GM18867 (cell line): ENCODE data around the gene TCERG1L.
"Not testable (repeated sequence)": the region's sequence is repeated elsewhere in the genome, so short reads cannot be mapped to it uniquely, and the experiment has no call there.

Experiments used
- ATAC-seq: cut with Tn5 transposase; IDR thresholded peaks from one replicate; pipeline ENCODE4 v1.9.1; 2021; ENCODE audit warnings: mild to moderate bottlenecking, moderate library complexity; ENCODE audit not compliant: unreplicated experiment

Gene TCERG1L

DNA sequence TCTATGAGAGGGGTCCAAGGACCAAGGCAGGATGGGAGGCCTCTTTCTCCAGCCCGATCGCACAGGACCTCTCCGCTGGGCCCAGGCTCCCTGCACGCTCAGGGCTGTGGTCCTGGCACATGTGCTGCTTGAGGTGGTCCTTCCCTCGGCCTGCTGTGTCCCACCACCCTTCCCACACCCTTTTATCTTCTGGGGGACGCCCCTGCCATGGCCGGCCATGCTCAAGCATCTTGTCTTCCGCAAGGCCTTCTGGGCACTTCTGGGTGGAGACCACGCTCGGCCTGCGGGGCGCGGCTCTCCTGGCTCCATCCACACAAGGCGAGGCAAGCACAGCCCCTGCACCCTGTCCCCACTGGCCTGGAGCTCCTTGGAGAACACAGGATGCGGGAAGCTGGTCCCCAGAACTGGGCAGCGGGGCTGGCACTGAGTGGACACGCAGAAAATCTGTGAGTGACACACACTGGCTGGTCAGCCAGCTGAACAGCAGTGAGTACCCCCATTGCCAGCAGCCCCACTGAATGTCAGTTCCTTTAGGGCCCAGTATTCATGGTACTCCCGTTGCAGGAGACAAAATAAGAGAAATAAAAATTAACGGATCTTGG is 115.9 kb downstream of the TCERG1L start:
- ATAC-seq = no peak

DNA sequence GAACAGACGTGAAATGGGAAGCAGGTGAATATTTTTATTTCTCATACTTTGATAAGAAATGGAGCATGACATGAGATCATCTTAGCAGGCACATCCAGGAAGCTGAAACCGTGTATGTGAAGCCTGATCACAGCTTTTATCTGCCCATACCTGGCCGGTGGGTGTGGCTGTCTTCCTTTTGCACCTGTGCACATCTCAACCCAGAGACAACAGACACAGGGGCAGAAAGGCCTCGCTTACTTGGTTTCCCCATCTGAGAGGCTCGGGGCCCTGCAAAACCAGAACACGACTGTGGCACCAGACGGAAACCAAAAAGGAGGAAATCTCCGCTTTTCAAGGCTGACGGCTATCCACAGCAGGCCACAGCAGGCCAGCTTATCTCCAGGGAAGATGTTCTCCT is 116.4 kb downstream of the TCERG1L start:
- ATAC-seq = no peak

DNA sequence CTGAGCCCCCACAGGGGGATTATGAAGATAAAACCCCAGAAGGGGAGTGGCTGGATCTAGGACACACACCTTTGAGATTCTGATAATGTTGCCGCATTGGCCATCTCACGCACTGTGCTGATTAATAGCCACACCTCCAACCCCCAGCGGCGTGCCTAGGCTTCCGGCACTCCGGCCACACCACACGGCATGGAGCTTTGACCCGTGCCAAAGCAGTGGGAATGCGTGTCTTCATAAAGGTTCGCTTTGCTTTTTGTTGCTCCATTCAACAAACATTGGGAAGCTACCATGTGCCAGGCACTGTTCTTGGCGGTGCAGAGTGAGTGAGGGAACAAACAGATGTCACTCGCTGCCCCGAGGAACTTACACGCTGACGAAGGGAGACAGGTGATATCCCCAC is 117.6 kb downstream of the TCERG1L start:
- no peak for ATAC-seq

DNA sequence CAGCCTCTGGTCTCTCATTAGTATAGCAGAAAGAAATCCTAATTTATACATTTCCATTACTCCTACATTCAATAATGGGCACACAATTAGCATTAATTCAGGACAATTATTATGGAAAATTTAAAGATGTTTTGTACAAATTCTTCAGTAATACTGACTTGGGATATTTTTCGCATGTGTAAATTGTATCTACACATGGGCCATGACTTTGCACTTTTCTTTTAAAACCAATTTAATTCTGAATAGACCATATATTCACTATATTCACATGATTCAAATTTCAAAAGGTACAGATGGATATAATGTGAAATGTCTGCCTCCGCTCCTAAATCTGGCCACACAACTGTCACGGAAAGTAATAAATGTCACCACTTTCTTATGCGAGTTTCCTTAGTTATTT is 123.0 kb downstream of the TCERG1L start:
- no peak for ATAC-seq

DNA sequence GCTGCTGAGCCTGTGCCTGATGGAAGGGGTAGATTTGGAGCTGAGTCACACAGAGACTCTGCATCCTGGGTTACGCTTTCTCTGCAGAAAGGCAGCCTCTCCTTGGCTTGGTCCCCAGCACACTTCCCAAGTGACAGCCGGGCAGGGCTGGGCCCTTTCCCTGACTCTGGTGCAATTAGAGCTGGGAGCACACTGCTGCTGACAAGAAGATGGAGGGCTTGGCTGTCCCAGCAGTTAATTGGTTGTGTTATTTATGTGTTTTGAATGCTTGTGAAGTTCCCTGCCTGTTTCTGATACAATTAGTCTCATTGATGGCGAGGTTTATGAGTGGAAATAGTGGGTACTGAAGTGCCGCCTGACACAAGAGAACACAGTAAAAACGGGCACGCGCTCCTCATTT is 123.6 kb downstream of the TCERG1L start:
- no peak for ATAC-seq

DNA sequence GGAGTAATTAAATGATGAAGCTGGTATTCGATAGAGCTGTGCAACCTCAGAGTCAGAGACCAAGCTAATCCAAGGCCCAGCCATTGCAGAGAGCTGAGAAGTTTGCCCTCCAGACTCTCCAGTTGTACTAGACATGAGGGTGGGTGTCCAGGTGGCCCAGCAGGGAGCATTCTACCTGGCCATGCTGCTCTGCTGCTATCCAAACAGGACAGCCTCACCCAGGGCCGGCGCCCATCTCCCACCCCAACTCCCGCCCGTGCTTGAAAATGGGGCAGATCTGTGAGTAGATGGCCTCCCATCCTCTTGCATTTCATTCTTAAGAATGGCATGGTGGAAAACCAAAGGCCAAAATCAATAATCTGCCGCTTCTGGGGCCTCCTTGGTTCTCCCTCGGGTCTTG is 124.2 kb downstream of the TCERG1L start:
- ATAC-seq = no peak

DNA sequence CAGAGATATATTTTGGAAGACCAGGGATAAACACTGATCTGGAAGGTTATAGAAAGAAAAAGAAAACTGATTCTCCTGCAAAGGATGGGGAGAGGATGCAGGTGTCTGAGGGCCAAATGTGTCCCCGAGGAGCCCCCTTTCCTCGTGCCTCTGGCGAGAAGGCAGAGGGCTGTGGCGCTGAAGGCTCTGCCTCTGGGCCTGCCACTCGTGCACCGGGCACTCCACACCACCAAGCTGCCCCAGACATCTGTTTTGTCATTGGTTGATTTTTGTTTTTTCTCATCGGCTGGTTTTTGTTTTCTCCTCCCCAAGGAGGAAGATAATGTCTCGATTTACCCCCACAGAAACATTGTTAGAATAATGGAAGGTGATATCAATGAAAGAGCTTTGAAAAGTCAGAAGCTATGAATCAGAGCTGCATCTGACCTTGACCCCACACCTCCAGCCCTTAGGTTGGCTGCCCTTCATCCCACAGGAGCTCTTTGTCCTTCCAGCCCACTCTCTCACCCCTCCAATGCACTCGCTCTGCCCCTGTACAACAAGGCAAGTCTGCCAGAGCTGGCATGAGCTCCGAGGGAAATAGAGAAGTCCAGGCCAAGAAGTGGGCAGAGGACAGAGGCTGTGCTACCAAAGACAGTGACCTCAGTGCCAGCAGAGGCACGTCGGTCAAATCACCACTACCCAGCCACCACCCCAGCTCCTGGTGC is 124.8 kb downstream of the TCERG1L start:
- ATAC-seq = no peak

DNA sequence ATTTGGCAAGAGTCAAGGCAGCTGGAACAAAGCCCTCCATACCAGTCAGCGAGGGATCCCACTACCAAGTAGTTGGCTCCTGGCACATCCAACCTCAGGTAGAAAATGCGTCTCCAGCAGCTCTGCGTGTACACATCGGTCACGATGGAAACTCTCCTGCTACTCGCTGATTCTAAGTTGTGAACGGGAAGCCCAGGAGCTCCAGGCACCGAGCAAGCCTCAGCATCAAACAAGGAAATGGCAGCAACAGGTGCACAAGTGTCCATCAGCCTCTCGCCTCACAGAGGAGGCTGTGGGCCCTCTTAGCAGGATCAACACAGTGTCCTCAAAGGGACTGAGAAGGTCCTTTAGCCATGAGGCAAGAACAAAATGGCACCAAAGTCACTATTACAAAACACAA is 127.0 kb downstream of the TCERG1L start:
- no peak for ATAC-seq

DNA sequence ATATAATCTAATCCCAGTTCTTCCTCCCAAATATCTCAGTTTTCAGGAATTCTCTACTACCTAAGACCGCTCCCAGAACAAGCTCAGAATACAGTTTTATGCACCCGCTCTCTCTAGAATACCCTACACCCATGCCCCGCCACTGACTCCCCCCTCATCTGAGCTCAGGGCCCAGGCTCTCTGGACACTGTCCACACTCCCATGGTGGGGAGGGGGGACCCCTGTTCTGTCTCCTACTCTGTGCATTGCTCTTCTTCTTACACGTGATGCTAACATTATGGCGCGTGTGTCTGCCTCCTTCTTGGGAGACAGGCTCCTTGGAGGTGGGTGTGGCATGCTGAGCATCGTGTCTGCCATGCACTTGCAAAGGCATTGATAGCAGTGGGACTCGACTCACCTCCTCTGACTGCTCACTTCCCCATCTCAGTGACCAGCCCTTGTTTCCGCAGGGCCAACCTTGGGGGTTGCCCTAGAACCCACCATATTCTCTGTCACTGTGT is 127.9 kb downstream of the TCERG1L start:
- ATAC-seq = no peak

DNA sequence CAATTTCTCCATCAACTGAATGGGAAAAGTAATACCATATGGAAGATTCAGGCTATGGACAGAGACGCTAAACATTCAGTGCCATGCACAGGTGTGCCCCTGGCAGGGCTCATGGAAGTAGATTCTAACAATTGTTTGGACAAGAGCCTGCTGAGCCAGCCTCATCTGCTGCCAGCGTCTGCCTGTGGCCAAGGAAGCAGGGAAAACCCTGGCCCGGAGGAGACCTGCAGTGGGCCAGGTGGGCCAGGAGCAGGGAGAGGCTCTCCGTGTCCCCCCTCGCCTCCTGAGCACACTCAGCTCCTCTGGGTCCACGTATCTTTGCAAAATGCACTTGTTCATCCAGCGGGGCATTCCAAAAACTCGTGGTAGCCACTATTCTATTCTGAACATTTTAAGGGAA is 130.1 kb downstream of the TCERG1L start:
- ATAC-seq = no peak

DNA sequence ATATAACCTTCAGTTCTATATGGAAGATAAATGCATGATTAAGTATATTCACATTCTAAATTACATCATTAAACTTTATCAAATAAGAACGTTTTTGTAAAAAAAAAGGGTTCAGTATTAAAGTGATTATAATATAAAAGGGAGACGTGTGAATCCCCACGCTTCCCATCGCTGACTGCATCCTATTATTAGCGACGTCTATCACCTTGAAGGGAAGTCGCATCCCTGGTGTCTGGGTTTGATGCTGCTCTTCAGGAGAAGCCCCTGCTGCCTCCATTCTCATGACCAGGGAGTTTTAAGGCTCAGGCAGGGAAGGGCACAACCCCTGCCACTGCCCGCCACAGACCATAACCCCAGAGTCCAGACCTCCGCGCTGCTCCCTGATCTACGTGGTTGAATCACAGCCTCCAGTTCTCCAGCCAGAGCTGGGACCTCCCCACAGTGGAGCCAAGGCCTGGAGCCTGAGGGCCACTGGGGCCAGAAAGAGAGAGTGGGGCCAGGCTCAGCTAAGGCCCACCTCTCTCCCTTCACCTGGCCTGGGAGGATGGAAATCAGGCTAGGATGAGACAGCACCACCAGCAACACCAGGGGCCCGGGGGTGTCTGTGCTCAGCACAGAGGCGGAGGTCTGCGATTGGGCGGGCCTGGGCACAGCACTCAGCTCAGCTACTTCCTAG is 130.6 kb downstream of the TCERG1L start:
- ATAC-seq = no peak

DNA sequence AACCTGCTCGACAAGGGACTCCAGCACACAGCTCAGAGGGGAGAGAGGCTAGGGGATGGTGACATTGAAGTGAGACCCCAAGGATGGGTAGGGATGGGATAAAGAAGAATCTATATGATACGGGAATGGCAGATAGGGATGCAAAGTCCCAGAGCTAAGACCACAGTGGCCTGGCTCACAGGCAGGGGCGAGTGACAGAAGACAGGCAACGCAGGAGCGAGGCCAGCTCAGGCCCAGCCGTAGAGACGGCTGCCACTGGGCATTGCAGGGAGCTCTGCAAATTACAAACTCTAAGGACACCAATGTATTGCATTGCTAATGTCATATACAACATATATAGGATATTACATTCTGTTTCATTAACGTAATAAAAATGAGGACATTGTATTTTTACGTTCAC is 131.4 kb downstream of the TCERG1L start:
- no peak for ATAC-seq

DNA sequence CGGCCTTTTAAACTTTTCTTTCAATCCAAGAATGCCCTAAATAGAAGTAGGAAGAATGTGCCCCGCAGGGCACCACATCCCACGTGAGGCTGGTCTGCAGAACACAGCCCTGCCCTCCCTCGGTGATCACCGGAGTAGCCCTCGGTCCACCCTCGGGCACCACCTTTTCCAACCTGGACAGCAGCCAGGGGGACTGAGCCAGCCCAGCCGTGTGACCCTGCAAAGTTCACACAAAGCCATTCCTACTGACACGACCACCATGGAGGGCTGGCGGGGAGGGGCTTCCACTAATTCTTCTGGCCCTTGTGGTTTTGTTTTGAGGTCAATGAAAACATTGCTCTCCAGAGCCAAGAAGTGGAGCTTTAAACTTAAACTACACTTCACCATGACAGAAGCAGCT is 132.2 kb downstream of the TCERG1L start:
- no peak for ATAC-seq

DNA sequence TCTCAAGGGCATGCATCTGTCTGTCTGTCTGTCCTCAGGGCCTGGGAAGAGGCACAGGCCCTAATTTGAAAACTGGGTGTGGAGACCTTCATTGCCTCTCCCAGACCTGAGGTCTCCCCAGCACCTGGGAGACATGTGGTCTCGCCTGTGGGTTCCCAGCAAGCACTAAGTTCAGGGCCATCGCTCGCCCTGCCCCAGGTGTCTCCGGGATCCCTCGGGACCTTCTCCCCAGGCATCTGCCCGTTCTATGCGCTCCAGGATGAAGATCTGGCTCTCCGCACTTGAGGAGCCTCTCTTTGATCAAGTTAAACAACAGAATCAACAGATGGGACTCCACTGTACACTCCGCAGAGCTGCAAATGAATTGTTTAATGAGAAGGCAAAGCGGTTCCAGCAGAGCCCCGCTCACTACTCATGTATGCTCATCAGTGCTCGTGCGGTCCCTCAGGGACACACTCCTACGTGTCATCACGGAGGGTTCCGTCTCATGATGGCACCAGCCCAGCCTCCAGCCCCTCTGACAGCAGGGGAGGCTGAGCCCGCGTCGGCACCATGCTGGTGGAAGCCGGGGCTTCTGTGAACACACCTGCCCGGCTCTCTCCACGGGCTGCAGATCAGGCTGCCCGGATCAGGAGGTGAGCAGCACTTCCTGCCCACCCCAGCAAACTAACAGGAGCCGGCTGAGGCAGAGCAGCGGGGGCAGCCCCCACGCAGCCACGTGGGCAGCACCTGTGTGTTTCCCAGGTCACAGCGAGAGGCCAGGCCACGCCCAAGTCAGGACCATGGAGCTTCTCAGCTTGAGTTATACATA is 132.8 kb downstream of the TCERG1L start:
- ATAC-seq = no peak

DNA sequence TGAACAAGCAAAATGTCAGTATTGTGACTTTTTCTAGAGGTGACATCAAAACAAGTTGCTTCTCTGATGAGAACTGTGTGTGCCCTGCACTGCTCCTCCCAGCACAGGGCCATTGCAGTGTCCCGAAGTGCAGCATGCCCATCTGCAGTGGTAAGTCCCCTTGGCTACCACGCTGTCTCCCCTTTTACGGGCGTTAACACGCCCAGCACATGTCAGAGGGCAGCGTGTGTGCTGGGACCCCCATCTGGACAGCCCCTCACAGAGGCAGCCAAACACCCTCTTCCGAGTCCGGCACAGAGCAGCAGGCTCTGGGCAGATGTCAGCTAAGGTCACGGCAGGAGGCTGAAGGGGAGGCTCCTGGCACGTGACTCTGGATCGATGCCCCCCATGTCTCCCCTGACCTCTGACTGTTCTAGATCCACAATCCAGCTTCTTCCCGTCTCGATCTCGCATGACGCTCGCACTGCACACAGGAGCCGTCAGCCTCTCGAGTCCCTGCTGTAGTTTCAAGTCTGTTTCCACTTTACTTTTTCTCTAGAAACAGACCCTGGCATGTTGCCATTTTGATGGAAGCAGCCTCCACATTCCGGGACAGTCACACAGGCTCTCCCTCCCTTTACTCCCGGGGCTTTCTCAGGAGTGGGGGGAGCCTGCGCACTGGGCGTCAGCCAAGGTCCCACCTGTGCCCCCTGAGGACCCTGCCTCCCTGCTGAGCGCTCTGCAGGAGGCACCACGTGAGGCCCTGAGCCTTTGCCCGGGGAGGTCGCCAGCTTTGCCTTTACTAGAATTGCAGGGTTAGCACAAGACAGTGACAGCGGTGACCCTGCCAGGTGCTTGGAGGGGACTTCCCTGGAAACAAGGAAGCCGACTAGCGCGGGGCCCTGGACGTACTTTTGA is 133.8 kb downstream of the TCERG1L start:
- ATAC-seq = no peak

DNA sequence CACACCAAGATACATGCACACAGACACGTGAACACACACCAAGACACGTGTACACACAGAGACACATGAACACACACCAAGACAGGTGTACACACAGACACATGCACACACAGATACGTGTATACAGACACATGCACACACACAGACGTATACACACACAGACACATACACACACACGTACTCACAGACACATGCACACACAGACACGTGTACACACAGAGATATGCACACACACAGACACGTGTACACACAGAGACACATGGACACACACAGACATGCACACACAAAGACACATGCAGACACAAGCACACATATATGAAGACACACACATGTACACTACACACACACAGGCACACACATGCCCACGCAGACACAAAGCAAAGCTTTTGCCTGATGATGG is 134.6 kb downstream of the TCERG1L start:
- no peak for ATAC-seq

DNA sequence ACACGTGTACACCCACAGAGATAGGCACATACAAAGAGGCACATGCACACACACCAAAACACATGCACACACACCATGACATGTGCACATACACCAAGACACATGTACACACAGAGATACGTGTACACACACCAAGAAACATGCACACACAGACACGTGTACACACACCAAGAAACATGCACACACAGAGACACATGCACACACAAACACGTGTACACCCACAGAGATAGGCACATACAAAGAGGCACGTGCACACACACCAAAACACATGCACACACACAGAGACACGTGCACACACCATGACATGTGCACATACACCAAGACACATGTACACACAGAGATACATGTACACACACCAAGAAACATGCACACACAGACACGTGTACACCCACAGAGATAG is 135.2 kb downstream of the TCERG1L start:
- not testable (repeated sequence) for ATAC-seq

DNA sequence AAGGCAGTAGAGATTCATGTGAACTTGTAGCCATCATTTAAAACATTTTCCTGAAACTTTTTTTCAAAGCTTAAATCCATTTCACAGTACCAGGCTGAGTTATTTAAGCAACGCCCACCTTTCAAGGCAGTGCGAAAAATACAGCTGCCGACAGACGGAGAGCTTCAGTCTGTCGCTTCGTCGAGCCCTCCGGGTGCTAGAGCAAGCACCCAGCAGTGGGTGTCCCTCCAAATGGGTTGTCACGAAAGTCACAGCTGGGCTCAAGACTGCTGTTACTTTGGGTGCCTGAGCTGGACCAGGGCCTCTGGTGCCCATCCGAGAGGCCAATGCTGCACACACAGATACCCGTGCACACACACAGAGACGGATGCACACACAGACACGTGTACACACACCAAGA is 135.6 kb downstream of the TCERG1L start:
- no peak for ATAC-seq

DNA sequence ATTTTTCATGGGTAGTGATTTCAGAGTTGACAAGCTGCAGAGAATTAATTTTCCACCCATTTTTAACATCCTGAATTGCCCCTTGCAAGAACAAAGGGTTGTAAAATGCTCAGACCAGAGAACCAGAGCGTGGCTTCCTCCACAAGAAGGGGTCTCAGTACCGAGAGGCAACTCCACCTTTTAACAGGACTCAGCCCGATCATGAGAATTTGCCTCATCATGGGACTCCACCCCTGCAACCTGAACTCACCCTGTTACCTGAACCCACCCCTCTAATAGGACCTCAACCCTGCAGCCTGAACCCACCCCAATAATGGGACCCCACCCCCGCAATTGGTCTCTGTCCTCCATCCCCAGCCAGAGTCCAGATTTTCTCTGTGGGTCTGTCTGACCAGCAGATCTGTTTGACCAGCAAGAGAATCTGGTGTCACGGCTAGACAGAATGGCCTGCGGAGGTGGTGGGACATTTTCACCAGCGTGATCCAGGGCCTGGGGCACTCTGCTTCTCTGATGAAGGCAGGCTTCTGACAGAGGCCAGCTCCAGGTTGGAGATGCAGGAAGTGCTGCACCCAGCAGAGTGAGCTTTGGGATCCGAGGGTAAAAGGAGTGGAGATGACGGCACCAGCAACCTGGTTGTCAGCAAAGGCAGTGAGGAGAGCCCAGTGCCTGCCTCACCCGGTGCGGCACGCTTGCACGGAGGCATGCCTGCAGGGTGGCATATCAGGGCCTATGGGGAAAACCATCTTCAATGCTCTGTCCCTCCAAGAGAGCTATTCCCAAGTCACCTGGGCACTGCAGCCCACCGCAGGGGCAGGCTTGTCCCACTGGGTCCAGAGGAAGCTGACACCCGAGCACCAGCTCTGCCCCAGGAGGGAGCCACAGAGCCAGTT is 136.6 kb downstream of the TCERG1L start:
- ATAC-seq = no peak
